ENCODE results near the gene RRAGB. TPM values are rescaled to one million over a fixed set of nuclear protein-coding genes. Genes with fewer than 3 reads are reported as not detected.

Gene RRAGB
- total RNA-seq, 2 experiments from 2014 or later = 9.6 to 11.9 TPM

GRCh38 chrX:55750256-55750655 lies 32.7 kb downstream of the RRAGB start:
- no peaks in the 10 kb centered on the region for H3K9me2 ChIP-seq (ENCODE audit: insufficient read depth, low read length)
- no peak for DNase-seq (ENCODE audit: low spot score)
- no peaks in the 10 kb centered on the region for H3K9me3 ChIP-seq (ENCODE audit: low read length)
- H3K79me2 ChIP-seq (ENCODE audit: insufficient read depth, low read depth, low read length) = no peaks in the 10 kb centered on the region
- TF ChIP-seq CTCF (conservative IDR thresholded peaks at IDR 0.05; ENCODE audit: low read length) (no peak), EZH2phosphoT487 (IDR thresholded peaks at IDR 0.05; ENCODE audit: borderline replicate concordance, low read depth, low read length) (no peak)
- H3K4me3 ChIP-seq (ENCODE audit: low read depth, low read length, poor library complexity, severe bottlenecking) = no peak overlapping the region
- POLR2A ChIA-PET = no interaction called here
- H3K27ac ChIP-seq (ENCODE audit: low read depth, low read length, poor library complexity, severe bottlenecking) = no peak overlapping the region
- H3K4me2 ChIP-seq (ENCODE audit: low read length) = no peak overlapping the region
- CTCF ChIA-PET (ENCODE audit: unreplicated experiment) = no interaction called here
- no peak overlapping the region for H2AFZ ChIP-seq (ENCODE audit: low read length)
- no TSS peak for BruUV-seq (replicated peaks)
- peaks cover 24% of the 10 kb centered on the region for H3K36me3 ChIP-seq (ENCODE audit: insufficient read depth, low read length)
- intact Hi-C loops (cut with micrococcal nuclease; ENCODE audit: unreplicated experiment) = no loop called here
- no peaks in the 10 kb centered on the region for H3K4me1 ChIP-seq (ENCODE audit: insufficient read depth, low read length, poor library complexity, severe bottlenecking)
- H4K20me1 ChIP-seq (ENCODE audit: insufficient read depth, low read length) = no peaks in the 10 kb centered on the region

GRCh38 chrX:55754861-55755294 lies 37.3 kb downstream of the RRAGB start:
- BruUV-seq (replicated peaks) = no TSS peak

More at GRCh38 chrX:55754861-55755294, 37.3 kb downstream of the RRAGB start:
- Histone ChIP-seq H3K4me2 (ENCODE audit: low read length) (no peak overlapping the region), H3K4me1 (ENCODE audit: insufficient read depth, low read length, poor library complexity, severe bottlenecking) (no peaks in the 10 kb centered on the region), H2AFZ (ENCODE audit: low read length) (no peak overlapping the region), H3K4me3 (ENCODE audit: low read depth, low read length, poor library complexity, severe bottlenecking) (no peak overlapping the region), H4K20me1 (ENCODE audit: insufficient read depth, low read length) (no peaks in the 10 kb centered on the region), H3K79me2 (ENCODE audit: insufficient read depth, low read depth, low read length) (no peaks in the 10 kb centered on the region), H3K9me2 (ENCODE audit: insufficient read depth, low read length) (no peaks in the 10 kb centered on the region), H3K36me3 (ENCODE audit: insufficient read depth, low read length) (peaks cover 23% of the 10 kb centered on the region), H3K27ac (ENCODE audit: low read depth, low read length, poor library complexity, severe bottlenecking) (no peak overlapping the region), H3K9me3 (ENCODE audit: low read length) (no peaks in the 10 kb centered on the region)
- intact Hi-C loops (cut with micrococcal nuclease; ENCODE audit: unreplicated experiment) = no loop called here
- TF ChIP-seq CTCF (conservative IDR thresholded peaks at IDR 0.05; ENCODE audit: low read length) (no peak), EZH2phosphoT487 (IDR thresholded peaks at IDR 0.05; ENCODE audit: borderline replicate concordance, low read depth, low read length) (no peak)
- POLR2A ChIA-PET = no interaction called here
- DNase-seq (ENCODE audit: low spot score) = no peak
- CTCF ChIA-PET (ENCODE audit: unreplicated experiment) = no interaction called here
